Epithelial cell of esophagus (primary cell): ENCODE measurements around the gene DHRS9.

ENCODE experiments used
- DNase-seq: peaks from one replicate; pipeline ENCODE4 v3.0.0; 2010; ENCODE audit warnings: low read depth
- H3K4me3 ChIP-seq: 2 replicates; pipeline ENCODE4 v1.5.1; 2011; ENCODE audit warnings: mild to moderate bottlenecking, low read length, control low read depth
- CTCF ChIP-seq: IDR thresholded peaks from 2 replicates; pipeline ENCODE4 v1.5.1; 2011; ENCODE audit warnings: low read depth, mild to moderate bottlenecking, low read length, control low read depth, inconsistent platforms; ENCODE audit not compliant: insufficient read depth; ENCODE audit errors: missing control alignments

Gene DHRS9

DNA sequence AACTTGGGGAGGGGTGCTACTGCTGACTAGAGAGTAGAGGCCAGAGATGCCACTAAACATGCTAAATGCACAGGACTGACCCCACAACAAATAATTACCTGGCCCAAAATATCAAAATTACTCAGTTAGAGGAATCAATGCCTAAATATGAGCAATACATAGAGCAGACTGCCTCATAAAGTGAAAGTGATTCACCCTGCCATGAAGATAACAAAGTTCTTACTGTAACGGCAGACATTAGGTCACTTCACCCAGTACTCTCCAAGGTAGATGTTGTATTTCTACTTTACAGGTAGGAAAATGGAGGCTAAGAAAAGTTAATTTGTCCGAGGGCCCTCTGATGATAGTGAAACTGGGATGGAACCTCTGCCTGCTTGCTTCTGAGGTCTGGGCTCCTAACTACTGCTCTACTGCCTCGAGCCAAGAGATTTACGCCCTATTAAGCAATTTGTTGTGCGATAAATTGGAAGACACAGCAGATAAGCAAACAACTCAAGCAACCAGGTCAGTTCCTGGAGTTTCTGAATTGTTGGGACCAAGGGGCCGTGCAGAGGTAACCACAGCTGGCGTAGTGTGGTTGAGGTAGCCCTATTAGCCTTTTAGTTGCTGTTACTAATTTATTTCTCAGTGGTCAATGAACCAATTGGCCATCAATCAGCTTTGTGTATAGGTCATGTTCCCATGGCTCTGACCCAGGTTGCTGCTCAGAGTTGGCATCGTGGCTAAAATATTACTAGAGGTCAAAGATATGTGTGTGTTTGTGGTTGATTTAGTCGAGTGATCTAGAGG is 4.8 kb downstream of the DHRS9 start:
- DNase-seq, result peak; percentile 44
- no peak for TF ChIP-seq CTCF
- no peak overlapping the region for H3K4me3 ChIP-seq

DNA sequence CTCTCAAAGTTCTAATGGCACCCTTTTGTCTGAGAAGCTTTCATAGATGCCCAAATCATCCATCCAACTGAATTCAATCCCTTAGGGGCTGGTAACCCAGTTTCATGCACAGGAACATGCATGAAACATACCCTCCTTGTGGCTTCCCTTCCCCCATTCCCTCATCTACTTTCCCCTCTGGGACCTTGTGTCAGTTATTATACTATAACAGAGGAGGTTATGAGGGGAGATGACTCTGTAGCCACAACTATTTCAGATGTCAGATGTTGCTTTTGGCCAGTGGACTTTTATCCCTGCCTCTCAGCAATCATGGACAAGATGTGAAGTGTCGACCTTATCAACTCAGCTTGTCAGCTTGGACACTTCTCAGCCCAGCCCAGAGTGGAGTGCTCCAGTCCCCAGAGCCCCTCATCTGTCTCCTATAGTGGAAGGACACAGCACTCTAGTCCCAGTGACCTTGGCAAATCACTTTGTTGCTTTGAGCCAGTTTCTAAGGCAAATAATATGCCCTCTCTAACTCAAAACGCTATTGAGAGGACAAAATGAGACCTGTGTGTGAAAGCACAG is 8.4 kb downstream of the DHRS9 start:
- H3K4me3 ChIP-seq, result no peak overlapping the region
- TF ChIP-seq CTCF, result no peak
- no peak for DNase-seq

DNA sequence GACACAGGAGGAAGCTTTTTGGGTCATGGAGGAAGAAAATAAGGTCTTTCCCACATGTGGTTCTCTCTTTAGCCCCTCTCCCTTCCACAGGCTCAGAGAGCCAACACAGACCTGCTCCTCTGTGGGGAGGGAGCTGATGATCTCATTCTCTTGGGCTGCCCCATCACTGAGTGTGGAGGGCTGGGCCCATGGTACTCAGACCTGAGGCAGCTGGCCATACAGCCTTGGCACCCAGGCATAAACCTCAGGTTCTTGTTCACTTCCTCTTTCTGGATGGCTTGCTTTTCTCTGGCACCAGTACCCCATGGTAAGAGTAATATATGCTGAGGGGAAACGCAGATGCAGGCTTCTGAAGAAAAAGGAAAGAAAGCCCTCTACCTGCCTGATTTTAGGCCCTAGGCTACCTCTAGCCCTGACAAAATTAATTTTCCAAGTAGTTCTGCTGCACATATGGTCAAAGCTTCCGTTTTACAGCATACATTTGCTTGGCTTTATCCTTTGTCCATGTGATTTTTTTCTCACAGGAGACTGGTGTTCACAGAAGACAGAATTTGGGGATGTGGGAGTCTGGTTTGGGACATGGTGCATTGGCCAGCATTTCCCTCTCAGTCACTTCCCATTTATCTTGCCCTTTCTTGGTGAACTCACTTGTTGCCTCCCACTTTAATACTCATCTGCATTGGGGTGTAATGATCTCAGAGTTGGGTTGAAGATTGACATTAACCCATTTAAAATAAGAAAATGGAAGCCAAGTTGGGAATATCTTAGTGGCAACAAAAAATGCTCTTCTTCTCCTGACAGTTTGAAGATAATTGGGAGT is 11.1 kb downstream of the DHRS9 start:
- no peak for TF ChIP-seq CTCF
- no peak overlapping the region for H3K4me3 ChIP-seq
- peak; percentile 54 for DNase-seq

DNA sequence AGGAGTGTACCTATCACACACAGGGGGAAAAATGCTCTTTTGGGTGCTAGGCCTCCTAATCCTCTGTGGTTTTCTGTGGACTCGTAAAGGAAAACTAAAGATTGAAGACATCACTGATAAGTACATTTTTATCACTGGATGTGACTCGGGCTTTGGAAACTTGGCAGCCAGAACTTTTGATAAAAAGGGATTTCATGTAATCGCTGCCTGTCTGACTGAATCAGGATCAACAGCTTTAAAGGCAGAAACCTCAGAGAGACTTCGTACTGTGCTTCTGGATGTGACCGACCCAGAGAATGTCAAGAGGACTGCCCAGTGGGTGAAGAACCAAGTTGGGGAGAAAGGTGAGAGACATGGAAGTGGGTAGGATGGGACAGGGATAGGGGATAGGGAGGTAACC is 12.2 kb downstream of the DHRS9 start:
- TF ChIP-seq CTCF, result no peak
- DNase-seq, result no peak
- H3K4me3 ChIP-seq, result no peak overlapping the region

- no peak for DNase-seq
- TF ChIP-seq CTCF, result no peak
- H3K4me3 ChIP-seq, result no peak overlapping the region
Measured at GRCh38 chr2:169082995-169083394, 13.6 kb downstream of the DHRS9 start.

DNA sequence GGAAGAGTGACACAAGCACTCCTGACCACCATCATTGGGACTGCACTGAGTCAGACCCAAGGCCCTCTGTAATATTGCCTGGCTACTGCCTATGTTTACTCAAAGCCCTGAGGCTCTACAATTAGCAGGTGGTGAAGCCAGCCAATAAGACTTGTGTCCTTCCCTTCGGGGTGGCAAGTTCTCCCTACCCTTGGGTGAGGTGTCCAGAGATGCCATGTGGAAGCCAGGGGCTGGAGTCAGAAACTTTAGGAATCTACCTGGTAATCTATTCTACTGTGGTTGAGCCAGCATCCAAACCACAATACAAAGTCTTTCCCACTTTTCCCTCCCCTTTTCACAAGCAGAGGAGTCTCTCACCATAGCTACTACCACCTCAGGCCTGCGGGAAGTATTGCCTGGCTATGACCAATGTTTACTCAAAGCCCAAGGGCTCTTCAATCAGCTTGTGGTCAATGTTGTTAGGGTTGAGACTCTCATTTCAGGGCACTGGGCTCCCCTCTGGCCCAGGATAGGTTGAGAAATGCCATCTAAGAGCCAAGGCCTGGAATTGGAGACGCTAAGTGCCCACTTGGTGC is 17.6 kb downstream of the DHRS9 start:
- no peak overlapping the region for H3K4me3 ChIP-seq
- DNase-seq, result peak; percentile 51
- TF ChIP-seq CTCF, result no peak
